ENCODE measurements around the gene CEP78.
A peak's percentile ranks its signal among the peaks of the same experiment; 100 is the strongest.
"Not testable (repeated sequence)": the region's sequence is repeated elsewhere in the genome, so short reads cannot be mapped to it uniquely, and the experiment has no call there.

The CEP78 gene

GRCh38 chr9:78209127-78209526 is 26.7 kb upstream of the CEP78 start:
- Histone ChIP-seq H3K9me3 (ENCODE audit: insufficient read depth, low read depth, low read length) (no peaks in the 10 kb centered on the region), H3K9ac (ENCODE audit: low read depth, low read length) (no peak overlapping the region), H3K36me3 (ENCODE audit: insufficient read depth, low read length) (no peaks in the 10 kb centered on the region), H3K4me3 (ENCODE audit: low read length) (no peak overlapping the region), H3K27ac (ENCODE audit: low read depth, low read length) (no peak overlapping the region), H3K4me1 (ENCODE audit: insufficient read depth, low read length) (no peaks in the 10 kb centered on the region; the same call in 1 of the 2 replicates), H3K27me3 (ENCODE audit: insufficient read depth, low read length) (no peaks in the 10 kb centered on the region)
- 95% methylated on average over 6 of the region's 7 CpGs for WGBS

GRCh38 chr9:78210841-78211301 is 25.0 kb upstream of the CEP78 start:
- Histone ChIP-seq H3K9me3 (ENCODE audit: insufficient read depth, low read depth, low read length) (no peaks in the 10 kb centered on the region), H3K27me3 (ENCODE audit: insufficient read depth, low read length) (no peaks in the 10 kb centered on the region), H3K9ac (ENCODE audit: low read depth, low read length) (no peak overlapping the region), H3K27ac (ENCODE audit: low read depth, low read length) (no peak overlapping the region), H3K4me1 (ENCODE audit: insufficient read depth, low read length) (no peaks in the 10 kb centered on the region; the same call in 1 of the 2 replicates), H3K36me3 (ENCODE audit: insufficient read depth, low read length) (no peaks in the 10 kb centered on the region), H3K4me3 (ENCODE audit: low read length) (no peak overlapping the region)
- WGBS, result 93% methylated on average over 4 of the region's 4 CpGs

GRCh38 chr9:78212868-78213267 is 23.0 kb upstream of the CEP78 start:
- no peak overlapping the region for H3K4me3 ChIP-seq (ENCODE audit: low read length)
- no peak overlapping the region for H3K9ac ChIP-seq (ENCODE audit: low read depth, low read length)
- no peaks in the 10 kb centered on the region; the same call in 1 of the 2 replicates for H3K4me1 ChIP-seq (ENCODE audit: insufficient read depth, low read length)
- H3K9me3 ChIP-seq (ENCODE audit: insufficient read depth, low read depth, low read length), result no peaks in the 10 kb centered on the region
- H3K27me3 ChIP-seq (ENCODE audit: insufficient read depth, low read length), result no peaks in the 10 kb centered on the region
- no peaks in the 10 kb centered on the region for H3K36me3 ChIP-seq (ENCODE audit: insufficient read depth, low read length)
- H3K27ac ChIP-seq (ENCODE audit: low read depth, low read length), result no peak overlapping the region

- no peak overlapping the region for H3K27ac ChIP-seq (ENCODE audit: low read depth, low read length)
- no peak overlapping the region for H3K4me3 ChIP-seq (ENCODE audit: low read length)
- no peaks in the 10 kb centered on the region for H3K36me3 ChIP-seq (ENCODE audit: insufficient read depth, low read length)
- H3K4me1 ChIP-seq (ENCODE audit: insufficient read depth, low read length), result no peaks in the 10 kb centered on the region; the same call in 1 of the 2 replicates
- no peaks in the 10 kb centered on the region for H3K27me3 ChIP-seq (ENCODE audit: insufficient read depth, low read length)
- WGBS, result 60% methylated on average over 4 of the region's 4 CpGs
- H3K9ac ChIP-seq (ENCODE audit: low read depth, low read length), result no peak overlapping the region
- no peaks in the 10 kb centered on the region for H3K9me3 ChIP-seq (ENCODE audit: insufficient read depth, low read depth, low read length)
These were observed 22.2 kb upstream of the CEP78 start for GRCh38 chr9:78213712-78214111.

GRCh38 chr9:78214492-78214891 is 21.4 kb upstream of the CEP78 start:
- H3K4me1 ChIP-seq (ENCODE audit: insufficient read depth, low read length), result no peaks in the 10 kb centered on the region; the same call in 1 of the 2 replicates
- no peaks in the 10 kb centered on the region for H3K9me3 ChIP-seq (ENCODE audit: insufficient read depth, low read depth, low read length)
- H3K4me3 ChIP-seq (ENCODE audit: low read length), result no peak overlapping the region
- no peaks in the 10 kb centered on the region for H3K27me3 ChIP-seq (ENCODE audit: insufficient read depth, low read length)
- H3K9ac ChIP-seq (ENCODE audit: low read depth, low read length), result no peak overlapping the region
- 100% methylated on average over 1 of the region's 1 CpG for WGBS
- H3K36me3 ChIP-seq (ENCODE audit: insufficient read depth, low read length), result no peaks in the 10 kb centered on the region
- no peak overlapping the region for H3K27ac ChIP-seq (ENCODE audit: low read depth, low read length)

- H3K4me3 ChIP-seq (ENCODE audit: low read length), result no peak overlapping the region
- H3K36me3 ChIP-seq (ENCODE audit: insufficient read depth, low read length), result no peaks in the 10 kb centered on the region
- no peak overlapping the region for H3K9ac ChIP-seq (ENCODE audit: low read depth, low read length)
- H3K27ac ChIP-seq (ENCODE audit: low read depth, low read length), result no peak overlapping the region
- H3K4me1 ChIP-seq (ENCODE audit: insufficient read depth, low read length), result no peaks in the 10 kb centered on the region; the same call in 1 of the 2 replicates
- no peaks in the 10 kb centered on the region for H3K9me3 ChIP-seq (ENCODE audit: insufficient read depth, low read depth, low read length)
- WGBS, result 92% methylated on average over 2 of the region's 2 CpGs
- H3K27me3 ChIP-seq (ENCODE audit: insufficient read depth, low read length), result no peaks in the 10 kb centered on the region
These were observed 20.2 kb upstream of the CEP78 start for GRCh38 chr9:78215706-78216105.

GRCh38 chr9:78218890-78219289 is 17.0 kb upstream of the CEP78 start:
- Histone ChIP-seq H3K27ac (ENCODE audit: low read depth, low read length) (no peak overlapping the region), H3K9me3 (ENCODE audit: insufficient read depth, low read depth, low read length) (no peaks in the 10 kb centered on the region), H3K9ac (ENCODE audit: low read depth, low read length) (no peak overlapping the region), H3K4me1 (ENCODE audit: insufficient read depth, low read length) (no peaks in the 10 kb centered on the region), H3K4me3 (ENCODE audit: low read length) (no peak overlapping the region), H3K36me3 (ENCODE audit: insufficient read depth, low read length) (no peaks in the 10 kb centered on the region), H3K27me3 (ENCODE audit: insufficient read depth, low read length) (no peaks in the 10 kb centered on the region)
- 93% methylated on average over 13 of the region's 13 CpGs for WGBS

- 90% methylated on average over 2 of the region's 2 CpGs for WGBS
These were observed 14.4 kb upstream of the CEP78 start for GRCh38 chr9:78221425-78221824.

GRCh38 chr9:78221841-78222240 is 14.0 kb upstream of the CEP78 start:
- not testable (repeated sequence) for H3K4me3 ChIP-seq (ENCODE audit: low read length); H3K36me3 ChIP-seq (ENCODE audit: insufficient read depth, low read length); H3K9ac ChIP-seq (ENCODE audit: low read depth, low read length); H3K9me3 ChIP-seq (ENCODE audit: insufficient read depth, low read depth, low read length); H3K27ac ChIP-seq (ENCODE audit: low read depth, low read length); H3K27me3 ChIP-seq (ENCODE audit: insufficient read depth, low read length); H3K4me1 ChIP-seq (ENCODE audit: insufficient read depth, low read length)
- WGBS, result 85% methylated on average over 3 of the region's 3 CpGs

More at GRCh38 chr9:78221425-78221824, 14.4 kb upstream of the CEP78 start:
- H3K27me3 ChIP-seq (ENCODE audit: insufficient read depth, low read length), result no peaks in the 10 kb centered on the region
- no peak overlapping the region for H3K9ac ChIP-seq (ENCODE audit: low read depth, low read length)
- no peak overlapping the region for H3K4me3 ChIP-seq (ENCODE audit: low read length)
- no peaks in the 10 kb centered on the region for H3K9me3 ChIP-seq (ENCODE audit: insufficient read depth, low read depth, low read length)
- H3K27ac ChIP-seq (ENCODE audit: low read depth, low read length), result no peak overlapping the region
- H3K36me3 ChIP-seq (ENCODE audit: insufficient read depth, low read length), result no peaks in the 10 kb centered on the region
- no peaks in the 10 kb centered on the region for H3K4me1 ChIP-seq (ENCODE audit: insufficient read depth, low read length)

GRCh38 chr9:78230761-78231160 is 5.1 kb upstream of the CEP78 start:
- Histone ChIP-seq H3K27me3 (ENCODE audit: insufficient read depth, low read length) (no peaks in the 10 kb centered on the region), H3K27ac (ENCODE audit: low read depth, low read length) (no peak overlapping the region), H3K4me1 (ENCODE audit: insufficient read depth, low read length) (peaks cover 4% of the 10 kb centered on the region; the same call in 1 of the 2 replicates), H3K9me3 (ENCODE audit: insufficient read depth, low read depth, low read length) (no peaks in the 10 kb centered on the region), H3K36me3 (ENCODE audit: insufficient read depth, low read length) (no peaks in the 10 kb centered on the region), H3K9ac (ENCODE audit: low read depth, low read length) (no peak overlapping the region), H3K4me3 (ENCODE audit: low read length) (no peak overlapping the region)
- 76% methylated on average over 3 of the region's 3 CpGs for WGBS

GRCh38 chr9:78232471-78232870 is 3.4 kb upstream of the CEP78 start:
- not testable (repeated sequence) for H3K9ac ChIP-seq (ENCODE audit: low read depth, low read length); H3K9me3 ChIP-seq (ENCODE audit: insufficient read depth, low read depth, low read length); H3K36me3 ChIP-seq (ENCODE audit: insufficient read depth, low read length); H3K27ac ChIP-seq (ENCODE audit: low read depth, low read length); H3K27me3 ChIP-seq (ENCODE audit: insufficient read depth, low read length); H3K4me1 ChIP-seq (ENCODE audit: insufficient read depth, low read length); H3K4me3 ChIP-seq (ENCODE audit: low read length)
- WGBS, result 97% methylated on average over 5 of the region's 5 CpGs

GRCh38 chr9:78234810-78235209 is 1.1 kb upstream of the CEP78 start:
- no peaks in the 10 kb centered on the region for H3K27me3 ChIP-seq (ENCODE audit: insufficient read depth, low read length)
- H3K9ac ChIP-seq (ENCODE audit: low read depth, low read length), result no peak overlapping the region
- H3K36me3 ChIP-seq (ENCODE audit: insufficient read depth, low read length), result peaks cover 7% of the 10 kb centered on the region
- peak overlapping the region; percentile 98 for H3K4me3 ChIP-seq (ENCODE audit: low read length)
- H3K9me3 ChIP-seq (ENCODE audit: insufficient read depth, low read depth, low read length), result no peaks in the 10 kb centered on the region
- H3K4me1 ChIP-seq (ENCODE audit: insufficient read depth, low read length), result peaks cover 4% of the 10 kb centered on the region
- WGBS, result 93% methylated on average over 5 of the region's 7 CpGs
- H3K27ac ChIP-seq (ENCODE audit: low read depth, low read length), result no peak overlapping the region
